SH-SY5Y (cell line): ENCODE measurements around the gene DCDC2.

Source experiments
- GATA2 ChIP-seq: IDR thresholded peaks from 2 replicates; pipeline ENCODE4 v1.6.1; 2011; ENCODE audit warnings: mild to moderate bottlenecking, low read depth, low read length
- GATA3 ChIP-seq: IDR thresholded peaks from 2 replicates; pipeline ENCODE4 v1.6.1; 2011; ENCODE audit warnings: low read depth, mild to moderate bottlenecking, low read length, moderate library complexity

- TF ChIP-seq GATA3 (no peak), GATA2 (no peak)
These were observed 210.2 kb downstream of the DCDC2 start for GRCh38 chr6:24147511-24148153.
